Activated B cell treated with CpG ODN at 0.5 μM for 24 hours (primary cell): ENCODE results near the gene RHOH. TPM values are rescaled to one million over a fixed set of nuclear protein-coding genes. Genes with fewer than 3 reads are reported as not detected.

Experiments
- ATAC-seq: fragments of 200-7000 bp; cut with Tn5 transposase; one replicate; pipeline ENCODE4 v1.10.0; 2021; ENCODE audit warnings: low read depth, mild to moderate bottlenecking, moderate library complexity
- CTCF ChIA-PET: fragments of 350-600 bp; sonication (Branson Sonifier 250); formaldehyde crosslinking; loops from one replicate; lab custom pipeline; 2021; ENCODE audit warnings: antibody characterized with exemption; lab: Charles Lee
- POLR2A ChIA-PET: fragments of 350-600 bp; sonication (Branson Sonifier 250); formaldehyde crosslinking; loops from one replicate; lab custom pipeline; 2021; ENCODE audit warnings: antibody characterized with exemption; lab: Charles Lee
- DNase-seq: peaks from one replicate; pipeline ENCODE4 v3.0.0; 2022
- H3K27ac Mint-ChIP-seq: one replicate; pipeline ENCODE4 v1.8.0; 2020; ENCODE audit warnings: mixed read lengths
- H3K27me3 Mint-ChIP-seq: one replicate; pipeline ENCODE4 v1.8.0; 2021; ENCODE audit warnings: mixed read lengths
- H3K36me3 Mint-ChIP-seq: one replicate; pipeline ENCODE4 v1.8.0; 2021; ENCODE audit warnings: low read depth, mixed read lengths
- H3K4me1 Mint-ChIP-seq: one replicate; pipeline ENCODE4 v1.8.0; 2021; ENCODE audit warnings: mixed read lengths
- H3K4me3 Mint-ChIP-seq: one replicate; pipeline ENCODE4 v1.8.0; 2020; ENCODE audit warnings: mild to moderate bottlenecking, mixed read lengths
- H3K9me3 Mint-ChIP-seq: one replicate; pipeline ENCODE4 v1.8.0; 2020; ENCODE audit warnings: mixed read lengths
- CTCF ChIP-seq: fragments of 200-600 bp; IDR thresholded peaks from one replicate; pipeline ENCODE4 v1.8.0; 2022; ENCODE audit warnings: antibody characterized with exemption, mild to moderate bottlenecking
- intact Hi-C: fragments of 100-400 bp; cut with micrococcal nuclease; formaldehyde crosslinking; loops from one replicate; pipeline ENCODE4 v1.15.1; 2024
- total RNA-seq: library from RNA; stranded (reverse); gene quantifications from 2 replicates; pipeline ENCODE4 v1.2.3, GENCODE V29; 2022

The RHOH gene
- total RNA-seq, 1 donor from 2014 or later = 183 TPM

- Mint-ChIP-seq H3K4me3 (no peak overlapping the region), H3K9me3 (peaks cover 3% of the 10 kb centered on the region), H3K27ac (no peak overlapping the region), H3K27me3 (no peaks in the 10 kb centered on the region), H3K4me1 (peaks cover 37% of the 10 kb centered on the region), H3K36me3 (no peaks in the 10 kb centered on the region)
- POLR2A ChIA-PET = interaction anchor here (0.7 kb wide), 1 partner anchor 23 kb away, joined by 3 read pairs; no protein-coding TSS in a partner anchor
- CTCF ChIA-PET = no interaction called here
- TF ChIP-seq CTCF = no peak
- intact Hi-C loops = loop anchor here (5.0 kb wide), 1 partner anchor 33 kb away; no protein-coding TSS in a partner anchor
- DNase-seq = no peak
- ATAC-seq = no peak
These were observed 58.0 kb downstream of the RHOH start for GRCh38 chr4:40254608-40255392.

- Mint-ChIP-seq H3K9me3 (peaks cover 3% of the 10 kb centered on the region), H3K4me3 (no peak overlapping the region), H3K27me3 (no peaks in the 10 kb centered on the region), H3K4me1 (peaks cover 36% of the 10 kb centered on the region), H3K27ac (no peak overlapping the region), H3K36me3 (no peaks in the 10 kb centered on the region)
- ChIA-PET POLR2A (no interaction called here), CTCF (no interaction called here)
- TF ChIP-seq CTCF = no peak
- DNase-seq (no peak), ATAC-seq (no peak)
- intact Hi-C loops = no loop called here
These were observed 58.8 kb downstream of the RHOH start for GRCh38 chr4:40255393-40256281.

- Mint-ChIP-seq H3K27me3 (no peaks in the 10 kb centered on the region), H3K27ac (no peak overlapping the region), H3K9me3 (peaks cover 2% of the 10 kb centered on the region), H3K36me3 (no peaks in the 10 kb centered on the region), H3K4me1 (peaks cover 36% of the 10 kb centered on the region), H3K4me3 (no peak overlapping the region)
- TF ChIP-seq CTCF = no peak
- DNase-seq (no peak), ATAC-seq (no peak)
- CTCF ChIA-PET = interaction anchor here (1.2 kb wide), 1 partner anchor 52 kb away, joined by 3 read pairs; no protein-coding TSS in a partner anchor
- intact Hi-C loops = no loop called here
- POLR2A ChIA-PET = no interaction called here
These were observed 59.5 kb downstream of the RHOH start for GRCh38 chr4:40256329-40256728.

- intact Hi-C loops = no loop called here
- Mint-ChIP-seq H3K27me3 (no peaks in the 10 kb centered on the region), H3K9me3 (no peaks in the 10 kb centered on the region), H3K36me3 (no peaks in the 10 kb centered on the region), H3K27ac (no peak overlapping the region), H3K4me3 (no peak overlapping the region), H3K4me1 (peaks cover 37% of the 10 kb centered on the region)
- DNase-seq = no peak
- ATAC-seq = no peak
- TF ChIP-seq CTCF = no peak
- POLR2A ChIA-PET = no interaction called here
- CTCF ChIA-PET = interaction anchor here (1.1 to 1.2 kb wide), 2 partner anchors 51 to 60 kb away, joined by 3 read pairs; no protein-coding TSS in a partner anchor
These were observed 60.0 kb downstream of the RHOH start for GRCh38 chr4:40256817-40257216.

- intact Hi-C loops = no loop called here
- Mint-ChIP-seq H3K27me3 (no peaks in the 10 kb centered on the region), H3K27ac (no peak overlapping the region), H3K4me1 (peaks cover 40% of the 10 kb centered on the region), H3K9me3 (no peaks in the 10 kb centered on the region), H3K4me3 (no peak overlapping the region), H3K36me3 (no peaks in the 10 kb centered on the region)
- POLR2A ChIA-PET = interaction anchor here (0.6 to 0.7 kb wide), 3 partner anchors 36 to 60 kb away, joined by 3 to 5 read pairs (median 3); no protein-coding TSS in a partner anchor
- ATAC-seq (no peak), DNase-seq (no peak)
- no peak for TF ChIP-seq CTCF
- CTCF ChIA-PET = interaction anchor here (1.1 kb wide), 1 partner anchor 50 kb away, joined by 3 read pairs; no protein-coding TSS in a partner anchor
These were observed 61.8 kb downstream of the RHOH start for GRCh38 chr4:40258627-40259026.
